Measurements from ENCODE around the gene NFIA. TPM values are rescaled to one million over a fixed set of nuclear protein-coding genes. Genes with fewer than 3 reads are reported as not detected.

NFIA gene
- total RNA-seq, 2 donors from 2014 or later = 61.4 to 86.3 TPM

- intact Hi-C loops (cut with DNase I) = no loop called here
- Histone ChIP-seq H3K27ac (no peak overlapping the region), H3K4me3 (no peak overlapping the region), H3K27me3 (replicated peaks; ENCODE audit: insufficient read depth) (no peaks in the 10 kb centered on the region), H3K36me3 (no peaks in the 10 kb centered on the region), H3K9me3 (no peaks in the 10 kb centered on the region), H3K4me1 (replicated peaks) (peaks cover 4% of the 10 kb centered on the region)
- TF ChIP-seq POLR2AphosphoS5 (IDR thresholded peaks at IDR 0.05) (no peak), POLR2A (IDR thresholded peaks at IDR 0.05) (no peak), CTCF (IDR thresholded peaks at IDR 0.05) (no peak)
- no peak for DNase-seq (ENCODE audit: low spot score)
- 91% methylated on average over 4 of the region's 4 CpGs for WGBS
Measured at GRCh38 chr1:61190153-61190552, 107.8 kb downstream of the NFIA start.

- TF ChIP-seq POLR2AphosphoS5 (IDR thresholded peaks at IDR 0.05) = no peak
- no peak for TF ChIP-seq CTCF (IDR thresholded peaks at IDR 0.05)
- no peak for TF ChIP-seq POLR2A (IDR thresholded peaks at IDR 0.05)
- intact Hi-C loops (cut with DNase I) = no loop called here
- no peak for DNase-seq (ENCODE audit: low spot score)
- Histone ChIP-seq H3K27me3 (replicated peaks; ENCODE audit: insufficient read depth) (no peaks in the 10 kb centered on the region), H3K36me3 (no peaks in the 10 kb centered on the region), H3K4me3 (no peak overlapping the region), H3K9me3 (no peaks in the 10 kb centered on the region), H3K27ac (no peak overlapping the region), H3K4me1 (replicated peaks) (peaks cover 4% of the 10 kb centered on the region)
- 71% methylated on average over 5 of the region's 5 CpGs for WGBS
Measured at GRCh38 chr1:61190618-61191432, 108.5 kb downstream of the NFIA start.

- 92% methylated on average over 1 of the region's 1 CpG for WGBS
- H3K27ac ChIP-seq = no peak overlapping the region
Measured at GRCh38 chr1:61191433-61191720, 109.0 kb downstream of the NFIA start.

GRCh38 chr1:61192663-61193330 is 110.4 kb downstream of the NFIA start:
- intact Hi-C loops (cut with DNase I) = no loop called here
- H3K27me3 ChIP-seq (replicated peaks; ENCODE audit: insufficient read depth) = no peaks in the 10 kb centered on the region
- TF ChIP-seq CTCF (IDR thresholded peaks at IDR 0.05) (no peak), POLR2AphosphoS5 (IDR thresholded peaks at IDR 0.05) (no peak), POLR2A (IDR thresholded peaks at IDR 0.05) (no peak)
- no peaks in the 10 kb centered on the region for H3K4me1 ChIP-seq (replicated peaks)
- DNase-seq (ENCODE audit: low spot score) = no peak
- 62% methylated on average over 6 of the region's 6 CpGs for WGBS
- H3K36me3 ChIP-seq = no peaks in the 10 kb centered on the region
- no peak overlapping the region for H3K27ac ChIP-seq
- no peaks in the 10 kb centered on the region for H3K9me3 ChIP-seq
- no peak overlapping the region for H3K4me3 ChIP-seq

More at GRCh38 chr1:61191433-61191720, 109.0 kb downstream of the NFIA start:
- Histone ChIP-seq H3K9me3 (no peaks in the 10 kb centered on the region), H3K4me3 (no peak overlapping the region), H3K4me1 (replicated peaks) (peaks cover 4% of the 10 kb centered on the region), H3K36me3 (no peaks in the 10 kb centered on the region), H3K27me3 (replicated peaks; ENCODE audit: insufficient read depth) (no peaks in the 10 kb centered on the region)
- TF ChIP-seq POLR2A (IDR thresholded peaks at IDR 0.05) (no peak), CTCF (IDR thresholded peaks at IDR 0.05) (no peak), POLR2AphosphoS5 (IDR thresholded peaks at IDR 0.05) (no peak)
- intact Hi-C loops (cut with DNase I) = no loop called here
- DNase-seq (ENCODE audit: low spot score) = no peak

GRCh38 chr1:61193808-61194207 is 111.4 kb downstream of the NFIA start:
- 7% methylated on average over 1 of the region's 1 CpG for WGBS
- intact Hi-C loops (cut with DNase I) = no loop called here
- Histone ChIP-seq H3K4me3 (no peak overlapping the region), H3K4me1 (replicated peaks) (no peaks in the 10 kb centered on the region), H3K9me3 (no peaks in the 10 kb centered on the region), H3K27me3 (replicated peaks; ENCODE audit: insufficient read depth) (no peaks in the 10 kb centered on the region), H3K27ac (no peak overlapping the region), H3K36me3 (no peaks in the 10 kb centered on the region)
- DNase-seq (ENCODE audit: low spot score) = no peak
- TF ChIP-seq POLR2AphosphoS5 (IDR thresholded peaks at IDR 0.05) (no peak), POLR2A (IDR thresholded peaks at IDR 0.05) (no peak), CTCF (IDR thresholded peaks at IDR 0.05) (no peak)

Data from prostate gland (tissue), 2 donors.